Measurements from ENCODE around the gene COG3. TPM values are rescaled to one million over a fixed set of nuclear protein-coding genes. Genes with fewer than 3 reads are reported as not detected.

The COG3 gene
- total and polyA plus RNA-seq, 10 of the 15 experiments (the other 5 are each of a cell fraction or from before 2014, with no cell fraction given) = 6.1 to 35.1 (median 22.6) TPM

GRCh38 chr13:45447050-45447661 is 17.6 kb upstream of the COG3 start:
- ATAC-seq (no peak), FAIRE-seq (no peak), DNase-seq (ENCODE audit: low read depth, low spot score) (no peak)
- H3K27ac ChIP-seq (ENCODE audit: control insufficient read depth, insufficient read depth) = no peak overlapping the region
- ChIA-PET POLR2A (no interaction called here), CTCF (interaction anchor here (1.6 kb wide), 1 partner anchor 76 kb away, joined by 6 read pairs; no protein-coding TSS in a partner anchor), RAD21 (ENCODE audit: unreplicated experiment) (no interaction called here), SMC1A (ENCODE audit: uncharacterized antibody, unreplicated experiment) (interaction anchor here (0.9 to 1.2 kb wide), 3 partner anchors 16 to 78 kb away, joined by 3 to 8 read pairs (median 3); no protein-coding TSS in a partner anchor)
- WGBS (ENCODE audit: insufficient coverage, insufficient replicate concordance, low lambda C conversion rate, missing lambda C conversion rate) = 26% methylated on average over 9 of the region's 9 CpGs
- H3K36me3 ChIP-seq (ENCODE audit: control insufficient read depth in 2 of 2, insufficient read depth in 2 of 2, low read length in 1 of 2) = no peaks in the 10 kb centered on the region
- peaks cover 0 to 2% of the 10 kb centered on the region in 2 experiments; a peak in 1 of 4 replicates for H3K27me3 ChIP-seq (replicated peaks in 1 of 2; ENCODE audit: control insufficient read depth in 2 of 2, insufficient read depth in 2 of 2, low read length in 1 of 2)
- H3K4me1 ChIP-seq (ENCODE audit: control insufficient read depth, insufficient read depth, low read length) = peaks cover under 1% of the 10 kb centered on the region
- no peaks in the 10 kb centered on the region for H4K20me1 ChIP-seq (ENCODE audit: control insufficient read depth, insufficient read depth)
- TF ChIP-seq RELA (IDR thresholded peaks at IDR 0.05; ENCODE audit: borderline replicate concordance, partially characterized antibody) = no peak
- TF ChIP-seq FOXM1 (IDR thresholded peaks at IDR 0.05; ENCODE audit: low read depth, low read length) = no peak
- no peak for TF ChIP-seq ZZZ3 (IDR thresholded peaks at IDR 0.05; ENCODE audit: control insufficient read depth, insufficient read length, low read depth)
- TF ChIP-seq NKRF (conservative IDR thresholded peaks at IDR 0.05) = no peak
- TF ChIP-seq SMC3 (IDR thresholded peaks at IDR 0.05; ENCODE audit: borderline replicate concordance, low read length) = no peak
- TF ChIP-seq PBX3 (IDR thresholded peaks at IDR 0.05; ENCODE audit: insufficient replicate concordance, low read depth, low read length) = no peak
- TF ChIP-seq STAT1 (conservative IDR thresholded peaks at IDR 0.05) = no peak
- H2AFZ ChIP-seq (ENCODE audit: control insufficient read depth, low read depth, low read length) = no peak overlapping the region
- no peak overlapping the region for H3K4me2 ChIP-seq (ENCODE audit: control insufficient read depth, insufficient read depth)
- intact Hi-C loops (cut with micrococcal nuclease; ENCODE audit: unreplicated experiment) = no loop called here
- H3K9ac ChIP-seq (ENCODE audit: control insufficient read depth, insufficient read depth, low read length) = no peak overlapping the region
- no peaks in the 10 kb centered on the region for H3K79me2 ChIP-seq (ENCODE audit: control insufficient read depth, insufficient read depth, low read length)
- no peak overlapping the region for H3K4me3 ChIP-seq
- BruUV-seq (replicated peaks) = no TSS peak
- in situ Hi-C loops (cut with MboI) = no loop called here
- no peaks in the 10 kb centered on the region for H3K9me3 ChIP-seq (replicated peaks; ENCODE audit: control insufficient read depth, insufficient read depth, low read length)
